Measurements from ENCODE around the gene PIK3CA.
"Not testable (repeated sequence)": the region's sequence is repeated elsewhere in the genome, so short reads cannot be mapped to it uniquely, and the experiment has no call there.

Gene PIK3CA

DNA sequence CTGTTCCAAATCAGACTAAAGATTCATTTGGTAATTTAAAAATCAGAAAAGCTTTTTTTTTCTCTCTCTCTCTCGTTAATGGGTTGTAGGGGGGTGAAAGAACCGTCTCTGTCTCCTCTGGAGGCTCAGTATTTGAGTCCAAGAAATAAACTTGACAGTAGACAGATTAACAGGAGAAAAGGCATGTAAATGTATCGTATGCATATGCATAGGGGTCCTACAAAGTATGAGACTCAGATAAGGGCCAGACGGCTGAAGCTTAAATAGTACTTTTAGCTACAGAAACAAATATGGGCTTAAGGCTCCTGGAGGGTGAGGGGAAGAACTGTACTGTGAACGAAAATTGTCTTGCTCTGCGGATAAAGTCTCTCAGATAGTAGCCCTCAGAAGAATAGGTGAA is 42.4 kb downstream of the PIK3CA start:
- no peaks in the 10 kb centered on the region for H3K36me3 ChIP-seq
- H3K27me3 ChIP-seq (ENCODE audit: insufficient read depth, low read depth, severe bottlenecking) = no peaks in the 10 kb centered on the region
- no peak overlapping the region for H3K27ac ChIP-seq
- DNase-seq = no peak
- TF ChIP-seq, protein P1, sequence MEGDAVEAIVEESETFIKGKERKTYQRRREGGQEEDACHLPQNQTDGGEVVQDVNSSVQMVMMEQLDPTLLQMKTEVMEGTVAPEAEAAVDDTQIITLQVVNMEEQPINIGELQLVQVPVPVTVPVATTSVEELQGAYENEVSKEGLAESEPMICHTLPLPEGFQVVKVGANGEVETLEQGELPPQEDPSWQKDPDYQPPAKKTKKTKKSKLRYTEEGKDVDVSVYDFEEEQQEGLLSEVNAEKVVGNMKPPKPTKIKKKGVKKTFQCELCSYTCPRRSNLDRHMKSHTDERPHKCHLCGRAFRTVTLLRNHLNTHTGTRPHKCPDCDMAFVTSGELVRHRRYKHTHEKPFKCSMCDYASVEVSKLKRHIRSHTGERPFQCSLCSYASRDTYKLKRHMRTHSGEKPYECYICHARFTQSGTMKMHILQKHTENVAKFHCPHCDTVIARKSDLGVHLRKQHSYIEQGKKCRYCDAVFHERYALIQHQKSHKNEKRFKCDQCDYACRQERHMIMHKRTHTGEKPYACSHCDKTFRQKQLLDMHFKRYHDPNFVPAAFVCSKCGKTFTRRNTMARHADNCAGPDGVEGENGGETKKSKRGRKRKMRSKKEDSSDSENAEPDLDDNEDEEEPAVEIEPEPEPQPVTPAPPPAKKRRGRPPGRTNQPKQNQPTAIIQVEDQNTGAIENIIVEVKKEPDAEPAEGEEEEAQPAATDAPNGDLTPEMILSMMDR (IDR thresholded peaks at IDR 0.05; ENCODE audit: low read depth, low read length) = no peak
- no peaks in the 10 kb centered on the region for H3K9me3 ChIP-seq (ENCODE audit: severe bottlenecking)
- no peak overlapping the region for H3K4me3 ChIP-seq (ENCODE audit: low read depth, low read length)

DNA sequence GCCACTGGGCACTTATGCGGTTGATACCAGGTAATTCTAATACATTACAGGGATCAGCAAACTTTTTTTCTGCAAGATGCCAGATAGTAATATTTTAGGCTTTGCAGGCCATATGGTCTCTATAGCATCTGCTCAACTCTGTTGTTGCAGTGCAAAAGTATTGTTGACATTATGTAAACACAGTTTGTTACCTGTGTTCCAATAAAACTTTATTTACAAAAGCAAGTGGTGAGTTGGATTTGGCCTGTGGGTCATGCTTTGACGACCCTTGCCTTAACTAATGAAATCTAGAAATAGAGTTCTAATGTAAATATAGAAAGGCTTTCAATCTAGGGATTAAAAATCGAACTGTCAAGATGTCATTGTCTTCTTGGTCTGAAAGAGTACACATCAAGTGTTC is 44.4 kb downstream of the PIK3CA start:
- Histone ChIP-seq H3K9me3 (ENCODE audit: severe bottlenecking) (no peaks in the 10 kb centered on the region), H3K27me3 (ENCODE audit: insufficient read depth, low read depth, severe bottlenecking) (no peaks in the 10 kb centered on the region), H3K36me3 (no peaks in the 10 kb centered on the region), H3K27ac (no peak overlapping the region), H3K4me3 (ENCODE audit: low read depth, low read length) (no peak overlapping the region)
- no peak for DNase-seq
- TF ChIP-seq, protein P1 (IDR thresholded peaks at IDR 0.05; ENCODE audit: low read depth, low read length) = no peak

DNA sequence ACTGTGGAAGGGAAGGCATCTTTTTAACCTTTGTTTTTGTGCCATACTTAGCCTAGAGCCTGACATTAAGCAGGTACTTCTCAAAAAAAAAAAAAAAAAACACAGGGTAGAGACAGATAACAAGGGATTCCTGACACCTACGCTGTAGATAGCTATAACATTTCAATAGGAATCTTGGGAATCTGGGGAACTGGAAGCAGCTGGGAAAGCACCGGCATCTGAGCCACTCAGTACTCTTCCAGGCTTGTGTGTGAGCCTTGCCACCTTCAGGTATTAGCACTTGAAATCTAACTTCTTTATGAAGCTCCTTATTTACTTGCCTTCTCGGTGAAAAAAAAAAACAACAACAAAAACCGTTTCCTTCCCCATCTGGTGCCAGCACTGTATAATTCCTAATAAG is 46.8 kb downstream of the PIK3CA start:
- H3K27ac ChIP-seq = no peak overlapping the region
- TF ChIP-seq, protein P1 (IDR thresholded peaks at IDR 0.05; ENCODE audit: low read depth, low read length) = no peak

DNA sequence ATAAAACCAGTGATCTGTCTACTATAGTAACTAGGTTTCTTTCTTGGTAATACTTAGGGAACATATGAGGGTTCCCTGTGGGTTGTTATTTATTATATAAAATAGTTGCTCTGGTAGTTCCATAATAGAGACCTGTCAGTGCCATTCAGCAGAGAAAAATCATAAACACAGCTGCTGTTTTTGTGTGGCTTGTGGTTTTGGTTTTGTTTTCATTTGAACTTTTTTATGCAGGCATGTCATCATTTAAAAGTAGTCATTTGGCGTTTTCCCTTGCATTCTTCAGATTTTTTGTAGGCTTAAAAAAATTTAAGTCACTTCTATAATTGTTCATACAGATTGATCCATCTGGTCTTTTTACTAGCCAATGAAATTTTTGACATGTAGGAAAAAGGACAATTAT is 47.9 kb downstream of the PIK3CA start:
- Histone ChIP-seq H3K9me3 (ENCODE audit: severe bottlenecking) (no peaks in the 10 kb centered on the region), H3K27ac (no peak overlapping the region), H3K4me3 (ENCODE audit: low read depth, low read length) (no peak overlapping the region), H3K36me3 (no peaks in the 10 kb centered on the region), H3K27me3 (ENCODE audit: insufficient read depth, low read depth, severe bottlenecking) (no peaks in the 10 kb centered on the region)
- no peak for DNase-seq
- TF ChIP-seq, protein P1 (IDR thresholded peaks at IDR 0.05; ENCODE audit: low read depth, low read length) = no peak

More for the DNA sequence above, 46.8 kb downstream of the PIK3CA start:
- DNase-seq = no peak
- no peaks in the 10 kb centered on the region for H3K36me3 ChIP-seq
- no peak overlapping the region for H3K4me3 ChIP-seq (ENCODE audit: low read depth, low read length)
- no peaks in the 10 kb centered on the region for H3K27me3 ChIP-seq (ENCODE audit: insufficient read depth, low read depth, severe bottlenecking)
- no peaks in the 10 kb centered on the region for H3K9me3 ChIP-seq (ENCODE audit: severe bottlenecking)

DNA sequence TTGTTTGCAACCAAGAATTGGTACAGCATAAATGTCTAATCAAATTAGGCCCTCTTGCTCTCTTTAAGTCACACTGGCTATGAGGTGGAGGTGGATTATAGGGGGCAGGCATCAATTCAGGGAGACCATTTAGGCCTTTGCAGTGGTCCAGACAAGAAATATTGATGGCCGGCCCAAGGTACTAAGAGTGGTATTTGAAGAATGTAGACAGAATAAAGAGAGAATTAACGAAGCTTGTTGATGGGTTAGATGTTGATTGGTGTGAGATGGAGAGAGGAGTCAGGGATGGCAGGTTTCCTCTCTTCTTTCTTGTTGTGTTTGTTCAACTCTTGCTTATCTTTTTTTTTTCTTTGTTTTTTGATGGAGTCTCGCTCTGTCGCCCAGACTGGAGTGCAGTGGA is 48.5 kb downstream of the PIK3CA start:
- Histone ChIP-seq H3K4me3 (ENCODE audit: low read depth, low read length) (no peak overlapping the region), H3K36me3 (no peaks in the 10 kb centered on the region), H3K27me3 (ENCODE audit: insufficient read depth, low read depth, severe bottlenecking) (no peaks in the 10 kb centered on the region), H3K27ac (no peak overlapping the region), H3K9me3 (ENCODE audit: severe bottlenecking) (no peaks in the 10 kb centered on the region)
- no peak for DNase-seq
- TF ChIP-seq, protein P1 (IDR thresholded peaks at IDR 0.05; ENCODE audit: low read depth, low read length) = no peak

DNA sequence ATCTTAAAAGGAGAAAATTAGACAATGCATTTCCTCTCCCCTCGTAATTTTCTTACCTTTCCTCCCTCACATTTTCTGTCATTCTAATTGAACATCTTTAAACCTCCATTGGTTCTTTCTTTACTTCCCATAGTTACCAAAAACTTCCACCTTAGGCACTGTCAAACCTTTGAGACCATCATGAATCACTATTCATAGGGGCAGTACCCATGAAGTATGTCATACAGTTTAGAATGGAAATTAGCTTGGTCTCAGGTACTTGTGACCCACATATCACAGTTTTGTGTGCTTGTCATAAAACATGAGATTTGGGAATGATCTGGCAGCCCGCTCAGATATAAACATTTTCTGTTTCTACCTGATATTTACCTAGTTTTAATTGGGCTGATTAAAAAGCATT is 52.6 kb downstream of the PIK3CA start:
- Histone ChIP-seq H3K4me3 (ENCODE audit: low read depth, low read length) (no peak overlapping the region), H3K27ac (no peak overlapping the region), H3K9me3 (ENCODE audit: severe bottlenecking) (no peaks in the 10 kb centered on the region), H3K27me3 (ENCODE audit: insufficient read depth, low read depth, severe bottlenecking) (no peaks in the 10 kb centered on the region), H3K36me3 (no peaks in the 10 kb centered on the region)
- no peak for DNase-seq
- TF ChIP-seq, protein P1 (IDR thresholded peaks at IDR 0.05; ENCODE audit: low read depth, low read length) = no peak

DNA sequence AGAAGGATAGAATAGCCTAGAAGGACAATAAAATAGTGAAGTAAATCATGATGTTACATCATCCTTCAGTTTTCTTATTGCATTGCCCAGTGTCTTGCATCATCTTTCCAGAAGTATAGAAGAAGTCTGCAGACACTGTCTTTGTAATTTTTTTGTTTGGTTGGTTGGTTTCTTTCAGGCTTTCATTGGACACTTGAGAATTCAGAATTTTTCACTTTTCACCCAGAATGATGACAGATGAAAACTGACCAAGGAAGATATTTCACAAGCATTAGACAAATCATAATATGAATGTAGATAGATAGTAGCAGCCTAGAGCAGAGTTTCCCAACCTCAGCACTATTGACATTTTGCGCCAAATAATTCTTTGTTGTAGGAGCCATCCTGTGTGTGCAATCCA is 67.4 kb downstream of the PIK3CA start:
- not testable (repeated sequence) for H3K27me3 ChIP-seq (ENCODE audit: insufficient read depth, low read depth, severe bottlenecking); H3K4me3 ChIP-seq (ENCODE audit: low read depth, low read length); H3K36me3 ChIP-seq; H3K9me3 ChIP-seq (ENCODE audit: severe bottlenecking); H3K27ac ChIP-seq; DNase-seq

DNA sequence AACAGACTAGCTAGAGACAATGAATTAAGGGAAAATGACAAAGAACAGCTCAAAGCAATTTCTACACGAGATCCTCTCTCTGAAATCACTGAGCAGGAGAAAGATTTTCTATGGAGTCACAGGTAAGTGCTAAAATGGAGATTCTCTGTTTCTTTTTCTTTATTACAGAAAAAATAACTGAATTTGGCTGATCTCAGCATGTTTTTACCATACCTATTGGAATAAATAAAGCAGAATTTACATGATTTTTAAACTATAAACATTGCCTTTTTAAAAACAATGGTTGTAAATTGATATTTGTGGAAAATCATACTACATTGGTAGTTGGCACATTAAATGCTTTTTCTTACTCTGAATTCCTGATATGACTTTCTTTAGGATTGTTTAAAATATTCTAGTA is 70.1 kb downstream of the PIK3CA start:
- not testable (repeated sequence) for H3K36me3 ChIP-seq; DNase-seq; H3K9me3 ChIP-seq (ENCODE audit: severe bottlenecking); H3K4me3 ChIP-seq (ENCODE audit: low read depth, low read length); H3K27ac ChIP-seq; H3K27me3 ChIP-seq (ENCODE audit: insufficient read depth, low read depth, severe bottlenecking)

All from WERI-Rb-1 (cell line).